NCI-H2081 (cell line): Measurements from ENCODE around the gene TSPAN33.
A peak's percentile ranks its signal among the peaks of the same experiment; 100 is the strongest.
"Not testable (repeated sequence)": the region's sequence is repeated elsewhere in the genome, so short reads cannot be mapped to it uniquely, and the experiment has no call there.

Source experiments
- DNase-seq, 2 experiments: peaks; one replicate each; lab custom pipeline; 2025; lab: John Stamatoyannopoulos, UW

The TSPAN33 gene

DNA sequence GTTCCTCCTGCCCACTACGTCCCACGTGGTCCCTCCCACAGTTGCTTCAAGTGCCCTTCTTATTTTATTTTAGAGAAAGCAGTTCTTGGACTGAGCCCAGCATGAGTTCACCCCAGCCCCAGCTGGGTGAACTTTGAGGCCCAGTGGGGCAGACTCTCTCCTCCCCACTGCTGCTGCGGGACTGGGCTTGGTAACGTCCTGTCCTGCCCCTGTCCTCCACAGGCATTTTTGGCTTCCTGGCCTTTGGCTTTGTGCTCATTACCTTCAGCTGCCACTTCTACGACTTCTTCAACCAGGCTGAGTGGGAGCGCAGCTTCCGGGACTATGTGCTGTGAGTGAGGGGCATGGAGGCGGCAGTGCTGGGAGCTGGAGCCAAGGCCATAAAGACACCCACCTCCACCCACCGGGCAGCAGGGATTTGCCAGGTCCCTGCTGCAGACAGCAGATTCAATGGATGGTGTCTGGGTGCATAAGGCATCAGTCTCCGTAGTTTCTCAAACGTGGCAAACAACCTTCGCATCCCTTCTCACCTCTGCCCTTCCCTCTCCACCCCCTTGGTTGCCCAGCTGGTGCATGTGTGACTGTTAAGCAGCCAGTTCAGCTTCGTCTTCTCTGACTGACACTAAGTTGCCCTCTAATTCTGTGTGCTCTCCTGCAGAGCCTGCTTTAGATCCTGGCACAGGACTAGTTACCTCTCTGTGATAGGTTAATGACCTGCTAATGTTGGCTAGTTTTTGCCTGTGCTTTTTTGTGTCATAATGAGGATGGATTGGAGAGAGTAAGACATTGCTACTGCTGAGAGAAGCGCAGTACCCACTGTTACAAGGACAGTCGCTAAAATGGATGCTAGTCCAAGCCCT lies 64.8 kb downstream of the TSPAN33 start:
- DNase-seq, result no peak

DNA sequence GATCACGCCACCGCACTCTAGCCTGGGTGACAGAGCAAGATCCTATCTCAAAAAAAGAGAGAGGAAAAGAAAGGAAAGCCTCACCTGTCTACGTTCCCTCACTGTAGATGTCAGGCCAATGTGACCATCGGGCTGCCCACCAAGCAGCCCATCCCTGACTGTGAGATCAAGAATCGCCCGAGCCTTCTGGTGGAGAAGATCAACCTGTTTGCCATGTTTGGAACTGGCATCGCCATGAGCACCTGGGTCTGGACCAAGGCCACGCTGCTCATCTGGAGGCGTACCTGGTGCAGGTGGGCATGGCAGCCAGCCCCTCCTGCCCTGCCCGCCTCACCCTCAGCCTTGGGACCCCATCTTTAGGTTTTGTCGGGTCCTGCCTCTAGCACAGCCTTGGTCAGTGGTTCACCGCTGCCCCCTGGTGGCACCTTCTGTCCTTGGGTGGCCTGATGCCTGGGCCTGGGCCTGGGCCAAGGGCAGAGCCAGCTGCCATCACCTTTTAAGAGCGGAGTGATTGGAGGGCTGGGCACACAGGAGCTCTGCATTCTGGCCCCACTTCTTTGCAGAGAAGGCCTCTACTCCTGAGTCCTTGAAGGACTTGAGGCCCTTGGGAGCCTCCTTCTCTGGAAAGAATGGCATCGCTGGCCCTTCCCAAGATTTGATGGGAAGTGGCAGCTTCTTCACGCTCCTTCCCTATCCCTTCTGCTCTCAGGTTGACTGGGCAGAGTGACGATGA lies 65.9 kb downstream of the TSPAN33 start:
- DNase-seq, result peak; percentile 60 to 66

DNA sequence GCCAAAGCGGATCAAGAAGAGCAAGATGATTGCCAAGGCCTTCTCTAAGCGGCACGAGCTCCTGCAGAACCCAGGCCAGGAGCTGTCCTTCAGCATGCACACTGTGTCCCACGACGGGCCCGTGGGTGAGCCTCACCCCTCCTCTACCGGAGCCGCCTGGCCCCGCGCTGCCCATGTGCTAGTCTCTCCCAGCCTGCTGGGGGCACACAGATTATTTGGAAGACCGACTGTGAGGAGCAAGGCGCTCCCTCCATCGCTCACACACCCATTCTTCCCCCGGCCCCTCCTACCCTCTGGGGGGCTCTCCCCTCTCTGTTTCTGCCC lies 66.4 kb downstream of the TSPAN33 start:
- no peak for DNase-seq

DNA sequence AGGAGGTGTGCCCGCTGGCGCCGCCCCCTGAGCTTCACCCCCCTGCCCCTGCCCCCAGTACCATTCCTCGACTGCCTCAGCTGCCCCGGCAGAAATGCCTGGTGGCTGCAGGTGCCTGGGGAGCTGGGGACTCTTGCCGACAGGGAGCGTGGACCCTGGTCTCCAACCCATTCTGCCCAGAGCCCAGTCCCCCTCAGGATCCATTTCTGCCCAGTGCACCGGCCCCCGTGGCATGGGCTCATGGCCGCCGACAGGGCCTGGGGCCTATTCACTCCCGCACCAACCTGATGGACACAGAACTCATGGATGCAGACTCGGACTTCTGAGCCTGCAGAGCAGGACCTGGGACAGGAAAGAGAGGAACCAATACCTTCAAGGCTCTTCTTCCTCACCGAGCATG lies 67.6 kb downstream of the TSPAN33 start:
- DNase-seq, result no peak

DNA sequence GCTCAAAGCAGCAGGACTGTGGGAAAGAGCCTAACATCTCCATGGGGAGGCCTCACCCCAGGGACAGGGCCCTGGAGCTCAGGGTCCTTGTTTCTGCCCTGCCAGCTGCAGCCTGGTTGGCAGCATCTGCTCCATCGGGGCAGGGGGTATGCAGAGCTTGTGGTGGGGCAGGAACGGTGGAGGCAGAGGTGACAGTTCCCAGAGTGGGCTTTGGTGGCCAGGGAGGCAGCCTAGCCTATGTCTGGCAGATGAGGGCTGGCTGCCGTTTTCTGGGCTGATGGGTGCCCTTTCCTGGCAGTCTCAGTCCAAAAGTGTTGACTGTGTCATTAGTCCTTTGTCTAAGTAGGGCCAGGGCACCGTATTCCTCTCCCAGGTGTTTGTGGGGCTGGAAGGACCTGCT lies 68.1 kb downstream of the TSPAN33 start:
- DNase-seq, result no peak

DNA sequence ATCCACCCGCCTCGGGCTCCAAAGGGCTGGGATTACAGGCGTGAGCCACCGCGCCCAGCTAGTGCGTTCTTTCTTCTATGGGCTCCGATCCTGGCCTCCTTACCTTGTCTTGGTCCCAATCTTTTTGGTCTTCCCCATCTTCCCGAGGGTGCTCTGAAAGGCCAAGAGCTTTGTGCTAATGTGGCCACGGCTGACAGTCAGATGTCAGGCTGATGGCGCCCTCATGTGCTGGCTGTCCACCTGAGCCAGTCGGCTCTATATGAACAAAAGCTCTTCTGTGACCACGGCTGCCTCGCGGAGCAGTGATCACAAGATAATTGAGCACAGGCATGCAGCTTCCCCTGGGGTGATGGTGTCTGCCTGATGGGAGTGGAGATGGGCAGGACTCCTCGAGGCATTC lies 69.3 kb downstream of the TSPAN33 start:
- peak; percentile 23 to 38 for DNase-seq

DNA sequence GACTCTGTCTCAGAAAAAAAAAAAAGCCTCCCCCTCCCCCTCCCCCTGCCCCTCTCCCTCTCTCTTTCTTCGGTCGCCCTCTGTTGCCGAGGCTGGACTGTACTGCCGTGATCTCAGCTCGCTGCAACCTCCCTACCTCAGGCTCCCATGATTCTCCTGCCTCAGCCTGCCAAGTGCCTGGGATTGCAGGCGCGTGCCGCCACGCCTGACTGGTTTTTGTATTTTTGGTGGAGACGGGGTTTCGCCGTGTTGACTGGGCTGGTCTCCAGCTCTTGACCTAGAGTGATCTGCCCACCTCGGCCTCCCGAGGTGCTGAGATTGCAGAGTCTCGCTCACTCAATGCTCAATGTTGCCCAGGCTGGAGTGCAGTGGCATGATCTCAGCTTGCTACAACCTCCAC lies 71.2 kb downstream of the TSPAN33 start:
- DNase-seq, result not testable (repeated sequence)

GRCh38 chr7:129216101-129216715 lies 71.7 kb downstream of the TSPAN33 start:
- not testable (repeated sequence) for DNase-seq

GRCh38 chr7:129216821-129217416 lies 72.4 kb downstream of the TSPAN33 start:
- not testable (repeated sequence) for DNase-seq

DNA sequence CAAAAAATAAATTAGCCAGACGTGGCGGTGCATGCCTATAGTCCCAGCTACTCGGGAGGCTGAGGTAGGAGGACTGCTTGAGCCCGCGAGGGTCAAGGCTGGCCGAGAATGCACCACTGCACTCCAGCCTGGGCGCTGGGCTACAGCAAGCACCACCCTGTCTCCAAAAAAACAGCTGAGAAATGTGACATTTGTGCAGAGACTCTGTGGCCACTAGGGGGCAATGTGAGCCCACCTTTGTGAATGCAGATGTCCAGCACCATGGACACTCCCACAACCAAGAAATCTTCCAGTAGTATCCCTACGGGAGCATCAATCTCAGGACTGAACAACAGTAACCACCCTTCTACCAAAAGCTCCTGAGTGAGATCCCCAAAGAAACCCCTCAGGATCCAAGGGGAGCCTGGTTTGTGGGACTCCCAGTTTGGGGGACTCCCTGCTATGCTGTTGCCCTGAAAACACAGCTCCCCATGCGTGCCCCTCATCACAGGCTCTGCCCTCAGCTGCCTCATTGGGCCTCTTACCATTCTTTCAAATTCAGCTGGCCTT lies 74.1 kb downstream of the TSPAN33 start:
- peak; percentile 84 to 88 for DNase-seq

DNA sequence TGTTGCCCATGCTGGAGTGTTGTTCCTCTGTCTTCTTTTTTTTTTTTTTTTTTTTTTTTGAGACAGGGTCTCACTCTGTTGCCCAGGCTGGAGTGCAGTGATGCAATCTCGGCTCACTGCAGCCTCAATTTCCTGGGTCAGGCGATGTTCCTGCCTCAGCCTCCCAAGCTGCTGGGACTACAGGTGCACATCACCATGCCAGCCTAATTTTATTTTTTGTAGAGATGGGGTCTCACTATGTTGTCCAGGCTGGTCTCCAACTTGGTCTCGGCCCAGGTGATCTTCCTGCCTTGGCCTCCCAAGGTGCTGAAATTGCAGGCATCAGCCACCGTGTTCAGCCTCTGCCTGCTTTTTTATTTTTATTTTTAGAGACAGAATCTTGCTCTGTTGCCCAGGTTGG lies 74.7 kb downstream of the TSPAN33 start:
- DNase-seq, result not testable (repeated sequence)
